22Rv1 (cell line): ENCODE data around the gene SPECC1.

ENCODE experiments used
- CTCF ChIP-seq: fragments of 450-650 bp; IDR thresholded peaks from 2 replicates; pipeline ENCODE4 v1.5.1; 2017; ENCODE audit warnings: mild to moderate bottlenecking
- ZFX ChIP-seq: fragments of 450-650 bp; IDR thresholded peaks from 2 replicates; pipeline ENCODE4 v1.6.1; 2017; ENCODE audit warnings: antibody characterized with exemption, borderline replicate concordance

- no peak for TF ChIP-seq ZFX
- no peak for TF ChIP-seq CTCF
Measured at GRCh38 chr17:20200016-20200795, 191.0 kb downstream of the SPECC1 start.
